ENCODE data around the gene ENTREP3.
A peak's percentile ranks its signal among the peaks of the same experiment; 100 is the strongest.

The ENTREP3 gene

DNA sequence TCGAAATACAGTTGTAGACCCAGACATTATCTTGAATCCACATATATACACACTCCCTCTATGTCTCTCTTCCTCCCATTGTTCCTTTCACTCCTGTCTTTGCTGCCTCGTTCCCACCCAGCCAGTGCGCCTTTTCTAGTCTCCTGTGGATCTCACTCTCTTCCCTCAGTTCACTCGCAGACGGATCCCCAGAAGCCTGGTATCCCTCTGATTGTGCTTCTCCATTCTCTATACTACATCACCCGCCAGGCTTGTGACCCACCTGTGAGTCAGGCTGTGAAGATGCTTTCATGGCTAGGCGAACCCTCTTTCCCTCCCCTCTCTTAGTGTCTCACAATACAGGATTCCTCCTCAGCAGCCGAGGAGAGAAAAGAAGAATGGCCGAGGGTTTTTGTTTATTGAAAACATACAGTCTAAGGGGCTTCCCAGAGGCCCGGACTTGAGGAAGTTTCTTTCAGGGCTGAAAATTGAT lies 23.4 kb upstream of the ENTREP3 start:
- no peak for DNase-seq (ENCODE audit: low read depth in 3 of 3, low spot score in 1 of 3)

DNA sequence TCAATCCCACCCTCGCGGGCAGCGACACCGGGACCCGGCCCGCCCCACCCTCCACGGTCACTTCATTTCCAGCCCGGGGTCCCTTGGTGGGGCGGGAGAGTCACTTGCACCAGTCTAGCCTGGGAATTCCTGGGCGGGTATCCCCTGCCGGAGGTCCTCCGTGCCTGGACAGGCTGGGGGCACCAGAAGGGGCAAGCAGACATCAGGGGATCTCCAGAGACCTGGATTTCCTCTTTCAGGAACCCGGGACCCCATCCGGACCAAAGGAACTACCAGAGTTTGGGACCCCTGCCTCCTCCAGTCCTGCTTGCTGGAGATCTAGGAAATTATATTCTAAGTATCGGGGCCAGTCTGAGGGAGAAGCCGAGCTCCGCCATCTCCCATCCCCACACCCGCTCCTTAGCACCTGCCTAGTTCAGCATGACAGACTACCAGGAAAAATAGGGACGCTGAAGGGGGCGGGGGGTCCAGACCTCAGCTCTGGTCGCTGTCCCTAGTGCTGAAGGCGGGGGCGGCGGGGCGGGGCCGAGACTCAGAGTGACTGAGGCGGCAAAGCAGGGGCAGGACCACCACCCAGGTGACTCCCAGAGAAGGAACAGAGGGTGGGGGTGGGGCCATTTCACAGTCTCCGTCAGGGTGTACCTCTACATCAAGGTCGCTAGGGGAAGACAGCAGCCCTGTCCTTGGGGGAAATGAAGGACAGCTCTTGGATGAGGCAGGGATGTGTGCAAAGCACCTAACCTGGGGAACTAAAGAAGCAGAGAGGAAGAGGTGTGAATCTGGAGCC lies 22.8 kb upstream of the ENTREP3 start:
- peak; percentile 35 to 73 (median 40) for DNase-seq (ENCODE audit: low read depth in 3 of 3, low spot score in 1 of 3)

DNA sequence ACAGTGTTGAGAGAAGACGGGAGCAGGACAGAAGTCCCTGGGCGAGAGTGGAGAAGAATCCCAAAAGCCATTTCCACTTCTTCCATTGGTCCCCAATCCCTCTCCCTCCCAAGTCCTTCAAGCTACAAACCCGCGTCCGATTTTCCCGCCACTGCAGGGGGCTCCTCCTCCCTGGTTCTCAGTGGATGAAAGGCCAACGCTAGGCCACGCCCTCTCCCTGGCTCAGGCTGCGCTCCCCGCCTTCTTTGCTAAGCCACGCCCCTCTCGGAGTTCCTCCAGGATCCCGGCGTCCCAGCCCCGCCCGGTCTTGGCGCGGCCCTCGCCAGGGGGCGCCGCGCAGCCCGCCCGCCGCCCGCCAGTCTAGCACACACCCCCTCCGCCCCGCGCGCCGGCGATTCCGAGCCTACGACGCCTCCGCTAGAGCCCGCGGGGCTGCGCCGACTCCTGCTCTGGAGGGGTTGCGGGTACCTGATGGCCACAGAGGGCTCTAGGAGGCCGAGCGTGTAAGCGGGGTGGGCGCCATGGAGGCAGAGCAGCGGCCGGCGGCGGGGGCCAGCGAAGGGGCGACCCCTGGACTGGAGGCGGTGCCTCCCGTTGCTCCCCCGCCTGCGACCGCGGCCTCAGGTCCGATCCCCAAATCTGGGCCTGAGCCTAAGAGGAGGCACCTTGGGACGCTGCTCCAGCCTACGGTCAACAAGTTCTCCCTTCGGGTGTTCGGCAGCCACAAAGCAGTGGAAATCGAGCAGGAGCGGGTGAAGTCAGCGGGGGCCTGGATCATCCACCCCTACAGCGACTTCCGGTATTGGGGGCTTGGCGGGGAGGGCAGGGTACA lies 22.0 kb upstream of the ENTREP3 start, which contains the start of gene HCN3:
Gene HCN3, plus strand, starts transcription at position 394 of the 832 bp plus-strand sequence. Its CDS starts 128 bp downstream, at position 522.
- peak; percentile 74 to 88 (median 82) for DNase-seq (ENCODE audit: low read depth in 3 of 3, low spot score in 1 of 3)

DNA sequence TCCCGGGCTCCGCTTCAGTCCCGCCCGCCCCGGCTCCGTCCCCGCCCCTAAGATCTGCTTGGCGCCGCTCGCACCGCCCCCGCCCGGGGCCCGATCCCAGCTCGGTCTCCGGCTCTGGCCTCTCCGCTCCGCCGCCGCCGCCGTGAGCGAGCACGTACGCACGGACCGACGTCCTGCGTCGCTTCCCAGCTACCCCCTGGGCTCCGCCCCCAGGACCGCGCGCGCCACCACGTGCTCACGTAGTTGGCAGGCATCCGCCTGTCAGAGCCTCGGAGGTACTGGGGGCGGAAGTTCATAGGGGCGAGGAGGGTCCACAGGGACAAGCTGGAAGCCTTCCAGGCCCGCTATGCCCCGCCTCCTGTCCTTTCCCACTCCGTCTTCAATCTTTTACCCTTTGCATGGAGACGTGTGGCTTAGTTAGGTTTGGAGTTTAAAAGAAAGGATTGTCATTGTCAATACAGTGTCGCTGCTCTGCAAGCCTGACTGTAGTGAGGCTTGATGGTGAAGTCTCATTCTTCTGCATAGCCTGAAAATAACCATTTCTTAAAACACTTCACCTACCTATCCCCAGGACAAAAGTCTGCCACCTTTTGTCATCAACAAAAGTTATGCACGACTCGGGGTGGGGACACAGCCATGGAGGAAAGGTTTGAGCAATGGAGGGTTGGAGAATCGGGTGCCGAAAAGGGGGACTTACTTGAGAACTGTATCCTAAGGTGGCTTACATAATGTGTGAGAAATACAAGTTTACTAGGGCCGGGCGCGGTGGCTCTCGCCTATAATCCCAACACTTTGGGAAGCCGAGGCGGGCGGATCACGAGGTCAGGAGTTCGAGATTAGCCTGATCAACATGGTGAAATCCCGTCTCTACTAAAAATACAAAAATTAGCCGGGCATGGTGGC lies 18.3 kb upstream of the ENTREP3 start, which contains the start of gene CLK2:
Gene CLK2, minus strand, starts transcription at position 162 of the 903 bp plus-strand sequence. CDS start 2,527 bp downstream, outside the sequence.
- DNase-seq (ENCODE audit: low read depth in 3 of 3, low spot score in 1 of 3): peak; percentile 74 to 91 (median 84)

DNA sequence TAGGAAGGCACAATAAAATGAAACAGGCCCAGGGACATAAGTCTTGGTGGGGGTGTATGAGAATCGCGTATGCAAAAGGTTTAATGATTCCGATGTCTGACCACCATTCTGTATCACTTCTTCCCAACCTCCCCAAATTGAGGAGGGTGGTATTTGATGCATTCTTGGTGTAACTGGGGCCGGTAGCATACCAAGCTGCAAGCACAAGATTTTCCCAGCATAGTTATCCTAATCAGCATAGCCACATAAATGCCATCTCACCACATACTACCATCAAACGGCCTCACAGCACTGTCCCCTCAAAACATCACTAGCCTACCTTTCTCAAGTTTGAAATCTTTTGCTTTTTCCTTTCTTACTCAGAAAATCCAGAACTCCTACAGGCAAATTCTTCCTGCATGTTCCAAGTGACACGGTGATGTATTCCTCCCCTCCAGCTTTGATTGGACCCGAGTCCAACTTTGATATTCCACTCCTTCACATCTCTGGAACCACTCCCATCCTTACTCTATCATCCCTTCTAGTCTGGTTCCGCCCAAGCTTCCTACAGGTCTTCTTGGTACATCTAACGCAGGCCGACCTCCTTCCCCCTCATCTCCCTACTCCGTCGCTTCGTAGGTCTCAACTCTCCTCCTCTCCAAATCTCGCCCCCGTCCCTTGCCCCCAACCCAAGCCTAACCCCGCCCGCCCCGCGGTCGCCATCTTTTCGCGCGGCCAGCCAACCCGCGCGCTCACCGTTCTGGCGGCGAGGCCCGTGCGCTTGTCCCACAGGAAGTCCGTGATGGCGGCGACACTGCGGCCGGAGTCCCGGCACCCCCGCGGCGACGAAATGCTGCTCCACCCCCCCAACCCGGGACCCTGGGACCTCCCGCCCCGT lies 17.4 kb upstream of the ENTREP3 start:
- DNase-seq (ENCODE audit: low read depth in 3 of 3, low spot score in 1 of 3): no peak

DNA sequence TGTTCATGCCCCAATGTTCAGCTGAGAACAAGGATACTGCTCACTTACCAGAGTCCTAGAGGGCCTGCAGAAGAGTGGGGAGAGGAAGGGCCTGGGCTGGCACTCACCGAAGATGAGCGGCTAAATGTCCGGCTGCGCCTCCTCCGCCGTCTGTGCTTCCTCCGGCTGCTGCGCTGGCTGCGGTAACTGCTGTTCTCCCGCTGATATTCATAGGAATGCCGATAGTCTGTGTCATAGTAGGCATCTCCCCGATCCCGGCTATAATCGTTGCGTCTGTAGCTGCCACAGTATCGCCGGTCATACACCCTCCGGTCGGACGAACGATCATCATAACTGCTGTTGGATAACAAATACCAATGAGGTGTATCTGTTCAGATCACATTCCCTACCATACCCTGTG lies 14.1 kb upstream of the ENTREP3 start:
- DNase-seq (ENCODE audit: low read depth in 3 of 3, low spot score in 1 of 3): no peak

DNA sequence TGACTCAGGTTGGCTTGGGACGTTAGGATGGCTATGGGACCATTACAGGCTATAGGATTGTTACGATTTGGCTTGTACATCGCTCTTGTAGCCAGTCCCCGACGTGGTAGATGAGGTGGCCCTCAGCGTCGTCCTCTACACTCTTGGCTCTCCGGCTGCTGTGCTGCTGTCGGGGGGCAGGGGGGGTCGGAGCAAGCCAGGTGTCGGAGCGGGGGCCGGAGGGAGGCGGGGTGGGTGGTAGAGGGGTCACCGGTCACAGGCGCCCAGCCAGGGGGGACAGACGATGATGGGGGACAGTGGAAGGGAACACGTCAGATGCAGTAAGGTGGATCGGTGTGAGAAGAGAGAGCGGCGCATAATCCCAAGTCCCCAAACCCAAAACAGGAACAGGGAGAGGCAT lies 13.3 kb upstream of the ENTREP3 start:
- DNase-seq (ENCODE audit: low read depth in 3 of 3, low spot score in 1 of 3): no peak

DNA sequence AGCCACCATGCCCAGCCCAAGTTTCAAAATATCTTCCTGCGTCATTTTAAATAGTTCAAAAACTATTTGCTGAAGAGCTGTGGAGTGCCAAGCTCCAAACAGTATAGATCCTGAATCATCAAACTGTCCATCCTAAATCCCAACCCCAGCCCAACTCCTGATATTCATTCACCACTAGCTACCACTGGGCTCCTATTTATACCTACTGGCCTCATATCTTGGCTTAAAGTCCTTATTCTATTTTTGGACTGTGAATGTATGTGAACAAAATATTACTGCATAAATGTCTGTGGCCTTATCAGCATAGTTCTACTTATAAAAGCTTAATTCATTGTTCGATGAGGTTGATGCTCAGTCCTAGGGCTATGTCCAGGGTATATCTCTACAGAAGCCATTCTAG lies 12.1 kb upstream of the ENTREP3 start:
- no peak for DNase-seq (ENCODE audit: low read depth in 3 of 3, low spot score in 1 of 3)

DNA sequence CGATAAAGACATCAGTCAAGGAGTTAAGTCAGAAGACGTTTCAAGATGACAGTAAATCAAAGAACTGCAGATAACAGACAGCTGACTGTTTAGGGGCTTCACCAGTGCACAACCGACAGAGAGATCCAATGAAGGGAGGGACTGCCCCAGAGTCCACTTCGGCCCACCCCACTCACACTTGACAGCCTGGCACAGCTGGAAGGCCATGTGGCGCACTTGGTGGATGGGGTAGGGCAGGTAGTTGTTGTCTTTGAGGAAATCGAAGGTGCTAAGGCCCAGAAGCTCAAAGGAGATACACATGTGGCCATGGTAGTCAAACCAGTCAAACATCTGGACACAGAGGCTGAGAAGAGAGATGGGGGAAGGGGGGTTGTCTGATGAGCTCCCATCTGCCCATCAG lies 11.3 kb upstream of the ENTREP3 start:
- DNase-seq (ENCODE audit: low read depth in 3 of 3, low spot score in 1 of 3): no peak

DNA sequence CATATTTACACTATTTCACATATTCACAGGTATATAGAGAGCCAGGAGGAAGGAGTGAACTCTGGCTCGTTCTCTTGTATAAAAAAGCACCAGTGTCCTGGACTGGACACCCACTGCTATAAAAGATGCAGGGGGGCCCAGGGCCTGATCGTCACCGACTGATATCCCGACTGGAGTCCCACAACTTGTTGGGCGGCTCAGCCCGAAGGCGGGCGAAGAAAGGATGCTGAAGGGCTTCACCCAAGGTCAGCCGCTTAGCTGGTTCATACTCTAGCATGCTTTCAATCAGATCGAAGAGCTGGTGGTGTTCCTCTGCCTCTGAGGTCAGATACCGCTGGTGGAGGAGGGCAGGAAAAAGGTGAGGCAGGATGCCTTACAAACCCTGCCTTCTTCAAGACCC lies 7.8 kb upstream of the ENTREP3 start:
- no peak for DNase-seq (ENCODE audit: low read depth in 3 of 3, low spot score in 1 of 3)

DNA sequence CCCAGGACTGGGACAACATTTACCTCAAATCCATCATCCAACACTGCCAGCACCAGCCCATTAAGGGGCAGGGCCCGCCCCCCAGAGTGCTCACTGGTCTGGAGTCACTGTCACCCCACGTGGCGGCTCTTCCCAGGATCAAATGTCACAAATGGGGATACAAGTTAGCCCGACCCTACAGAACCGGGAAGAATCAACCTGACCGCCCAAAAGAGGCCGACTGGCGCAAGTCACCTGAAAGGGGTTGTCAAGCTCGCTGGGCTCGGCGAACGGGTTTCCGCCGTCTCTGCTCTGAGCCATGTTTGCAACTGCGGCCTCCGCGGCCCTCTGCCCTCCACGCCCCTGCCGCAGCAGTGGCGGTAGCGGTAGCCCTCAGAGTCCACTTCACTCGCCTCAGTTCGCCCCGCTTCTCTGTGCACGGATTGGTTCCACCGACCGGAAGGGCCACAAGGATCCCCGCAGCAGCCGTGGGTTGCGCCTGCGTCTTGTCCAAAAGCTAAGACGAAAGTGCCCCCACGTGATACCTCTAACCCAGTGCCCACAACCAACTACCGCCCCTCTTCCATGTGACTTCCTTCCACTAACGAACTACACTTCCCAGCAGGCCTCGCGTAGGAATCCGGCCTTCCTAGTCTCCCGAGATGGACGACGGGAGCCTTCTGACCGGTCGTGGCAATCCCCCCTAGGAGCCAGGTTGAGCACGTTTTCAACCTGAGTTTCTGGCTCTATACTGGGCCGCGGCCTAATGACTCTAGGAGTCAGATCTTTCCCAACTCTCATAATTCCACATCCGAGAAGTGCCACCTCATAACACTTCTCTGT lies 6.8 kb upstream of the ENTREP3 start, which contains the start of gene SCAMP3:
Gene SCAMP3, minus strand, starts transcription at position 509 of the 822 bp plus-strand sequence. Its CDS starts 209 bp downstream, at position 300.
- DNase-seq (ENCODE audit: low read depth in 3 of 3, low spot score in 1 of 3): peak; percentile 63 to 74 (median 65)

DNA sequence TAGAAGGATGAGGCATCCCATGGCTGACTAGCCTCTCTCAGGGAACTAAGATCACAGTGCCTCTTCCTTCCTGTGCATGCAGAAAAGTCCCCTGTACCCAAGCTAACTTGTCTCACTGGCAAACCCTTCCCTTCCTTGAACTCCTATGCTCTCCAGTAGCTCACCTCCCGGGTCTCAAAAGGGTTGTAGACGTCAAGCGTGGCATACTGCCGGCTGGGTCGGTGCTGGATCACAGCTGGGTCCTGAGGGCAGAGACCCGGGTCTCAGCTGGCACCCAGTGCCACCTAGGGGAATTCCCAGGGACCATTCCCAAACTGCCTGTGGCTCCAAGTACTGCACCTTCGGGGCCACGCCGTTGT lies 6.2 kb upstream of the ENTREP3 start:
- no peak for DNase-seq (ENCODE audit: low read depth in 3 of 3, low spot score in 1 of 3)

DNA sequence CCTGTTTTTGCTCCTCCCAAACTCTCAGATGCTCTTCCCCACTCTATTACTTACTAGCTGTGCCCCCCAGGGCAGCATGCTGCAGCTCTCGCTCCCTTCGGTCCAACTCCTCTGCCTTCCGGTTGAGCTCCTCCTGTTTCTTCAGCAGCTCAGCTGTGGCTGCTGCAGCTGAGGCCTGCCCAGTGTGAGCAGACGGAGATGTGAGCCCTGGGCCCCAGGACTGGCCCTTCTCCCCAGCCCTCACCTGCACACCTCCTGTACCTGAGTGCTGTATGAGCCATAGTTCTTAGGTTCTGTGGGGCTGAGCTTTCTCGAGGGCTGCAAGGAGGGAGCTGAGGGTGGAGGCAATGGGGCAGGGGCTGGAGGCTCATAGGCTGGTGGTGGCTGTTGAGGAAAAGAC lies 5.0 kb upstream of the ENTREP3 start:
- no peak for DNase-seq (ENCODE audit: low read depth in 3 of 3, low spot score in 1 of 3)

DNA sequence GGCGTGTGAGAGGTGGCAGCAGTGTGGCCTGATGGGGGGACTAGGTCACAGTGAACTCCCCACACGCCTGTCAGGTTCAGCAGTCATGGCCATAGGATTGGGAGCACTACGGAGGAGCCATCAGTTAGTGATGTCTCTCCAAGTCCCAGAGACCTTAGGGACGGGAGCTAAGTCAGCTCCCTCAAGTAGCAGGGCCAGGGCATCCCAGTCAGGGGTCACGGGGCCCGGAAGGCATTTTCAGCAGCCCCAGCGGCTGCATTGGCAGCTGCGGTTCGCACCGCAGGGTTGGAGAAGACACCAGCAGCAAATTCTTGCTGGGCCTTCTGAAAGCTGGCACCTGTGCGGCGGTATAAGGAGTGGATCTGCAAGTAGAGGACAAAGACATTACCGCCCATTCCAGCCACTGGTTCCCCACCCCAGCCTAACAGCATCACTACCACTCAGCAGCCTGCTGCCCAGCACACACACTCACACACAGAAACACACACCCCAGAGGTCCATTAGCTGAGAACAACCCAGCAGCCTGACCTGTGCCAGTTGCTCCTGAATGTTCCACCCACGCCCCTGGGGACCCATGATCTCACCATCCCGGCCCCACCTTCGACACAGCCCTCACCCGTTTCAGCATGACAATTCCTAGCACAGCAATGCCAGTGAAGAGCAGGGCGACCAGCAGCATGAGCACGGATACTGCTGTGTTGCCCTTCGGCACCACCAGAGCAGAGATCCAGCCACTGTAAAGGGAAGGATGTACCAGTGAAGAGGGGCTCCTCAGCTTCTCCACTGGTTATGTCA lies 972 bp upstream of the ENTREP3 start:
- DNase-seq (ENCODE audit: low read depth in 3 of 3, low spot score in 1 of 3): no peak

DNA sequence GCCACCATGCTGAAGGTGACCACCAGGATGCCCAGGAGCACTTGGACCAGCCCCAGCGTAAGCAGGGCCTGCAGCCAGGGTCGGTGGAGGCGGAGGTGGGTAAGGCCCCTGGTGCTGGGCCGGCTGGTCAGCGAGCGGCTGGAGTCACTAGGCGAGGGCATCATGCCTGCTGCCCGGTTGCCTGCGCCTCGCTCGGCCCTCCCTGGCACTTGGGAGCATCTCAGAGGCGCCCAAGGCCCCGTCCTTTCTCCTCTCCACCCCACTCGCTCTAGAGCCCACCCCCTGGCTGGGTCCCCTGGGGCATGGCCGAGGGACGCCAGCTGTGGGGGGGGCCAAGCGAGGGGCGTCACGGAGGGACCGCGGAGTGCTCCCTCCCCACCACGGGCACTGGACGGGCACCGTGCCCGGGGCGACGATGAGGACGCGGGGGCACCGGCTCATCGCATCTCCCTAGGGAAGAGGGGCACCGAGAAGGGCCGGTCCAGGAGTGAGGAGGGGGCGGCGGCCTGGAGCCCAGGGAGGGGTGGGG lies 505 bp downstream of the ENTREP3 start:
- DNase-seq (ENCODE audit: low read depth in 3 of 3, low spot score in 1 of 3): no peak

DNA sequence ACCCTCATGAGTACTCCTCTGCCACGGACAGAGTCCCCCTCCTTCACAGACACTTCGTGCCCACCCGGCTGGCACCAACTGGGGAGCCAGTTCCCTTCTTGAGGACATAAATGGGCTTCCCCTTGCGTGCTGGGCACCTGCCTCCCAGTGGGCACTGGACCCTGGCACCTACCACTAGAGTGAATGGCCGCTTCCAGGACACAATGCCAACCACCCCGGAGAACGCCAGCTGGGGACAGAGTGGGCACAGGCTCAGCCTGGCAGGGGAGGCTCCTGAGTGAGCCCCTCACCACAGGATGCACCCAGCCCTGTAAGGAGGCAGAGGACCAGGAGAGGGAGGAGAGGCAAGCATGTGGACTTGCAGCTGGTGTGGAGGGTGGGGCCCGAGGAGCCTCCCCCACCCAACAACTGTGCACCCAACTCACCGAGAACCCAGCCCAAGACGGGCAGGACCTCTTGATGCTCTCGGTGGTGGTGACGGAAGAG lies 1.0 kb downstream of the ENTREP3 start:
- DNase-seq (ENCODE audit: low read depth in 3 of 3, low spot score in 1 of 3): no peak

DNA sequence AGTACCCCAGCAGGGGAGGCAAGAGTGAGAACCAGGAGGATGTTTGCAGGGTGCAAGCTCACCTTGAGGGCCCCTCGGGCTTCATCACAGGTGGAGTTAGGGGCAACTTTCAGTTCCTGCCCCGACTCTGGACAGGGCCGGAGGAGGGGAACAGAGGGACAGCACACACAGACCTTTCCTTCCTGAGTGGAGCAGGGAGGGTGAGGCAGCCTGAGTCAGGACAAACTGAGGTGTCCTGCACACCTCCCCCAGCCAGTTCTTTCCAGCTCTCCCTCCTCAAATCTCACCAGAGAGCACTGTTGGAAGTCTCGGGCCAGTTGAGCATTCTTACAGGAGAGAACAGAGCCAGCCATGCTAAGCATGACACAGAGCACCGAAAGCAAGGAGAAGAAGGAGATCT lies 1.5 kb downstream of the ENTREP3 start:
- DNase-seq (ENCODE audit: low read depth in 3 of 3, low spot score in 1 of 3): no peak

DNA sequence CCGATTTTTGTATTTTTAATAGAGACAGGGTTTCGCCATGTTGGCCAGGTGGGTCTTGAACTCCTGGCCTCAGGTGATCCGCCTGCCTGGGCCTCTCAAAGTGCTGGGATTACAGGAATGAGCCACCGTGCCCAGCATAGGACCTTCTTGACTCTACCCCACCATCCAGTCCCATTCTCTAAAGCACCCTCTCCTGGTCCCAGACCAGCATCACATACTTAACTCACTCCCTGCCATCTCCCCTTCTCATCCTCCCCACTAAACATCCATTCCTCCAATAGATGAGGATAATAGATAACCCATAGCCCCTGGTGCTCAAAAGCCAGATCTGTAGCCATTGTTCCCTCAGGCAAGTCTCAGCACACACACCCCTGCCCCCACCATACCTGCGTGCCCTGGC lies 2.1 kb downstream of the ENTREP3 start:
- no peak for DNase-seq (ENCODE audit: low read depth in 3 of 3, low spot score in 1 of 3)

All from stimulated activated CD4-positive, alpha-beta T cell treated with anti-CD3 and anti-CD28 coated beads, TNF-alpha, amount 100 ng/mL, for 1 hour (primary cell).